Prostate gland (tissue), 2 donors: ENCODE measurements around the gene GSG1L.

Source experiments
- POLR2A ChIP-seq: fragments of 450-650 bp; IDR thresholded peaks from one replicate; pipeline ENCODE4 v1.6.1; 2016; ENCODE audit warnings: antibody characterized with exemption, mild to moderate bottlenecking
- POLR2AphosphoS5 ChIP-seq: sonication (generic); formaldehyde crosslinking; IDR thresholded peaks from one replicate; pipeline ENCODE4 v1.6.1; 2017; ENCODE audit warnings: antibody characterized with exemption
- TF ChIP-seq, protein P1 (sequence below), 4 experiments: fragments of 200-600 bp in 2 of 4; fragments of 450-650 bp in 2 of 4; sonication (generic) in 2 of 4; IDR thresholded peaks; 1 replicate in 3 of 4; 2 replicates in 1 of 4; pipeline ENCODE4 v1.5.1; 2016 to 2019; ENCODE audit warnings: antibody characterized with exemption in 4 of 4, mild to moderate bottlenecking in 2 of 4, moderate library complexity in 2 of 4

DNA sequence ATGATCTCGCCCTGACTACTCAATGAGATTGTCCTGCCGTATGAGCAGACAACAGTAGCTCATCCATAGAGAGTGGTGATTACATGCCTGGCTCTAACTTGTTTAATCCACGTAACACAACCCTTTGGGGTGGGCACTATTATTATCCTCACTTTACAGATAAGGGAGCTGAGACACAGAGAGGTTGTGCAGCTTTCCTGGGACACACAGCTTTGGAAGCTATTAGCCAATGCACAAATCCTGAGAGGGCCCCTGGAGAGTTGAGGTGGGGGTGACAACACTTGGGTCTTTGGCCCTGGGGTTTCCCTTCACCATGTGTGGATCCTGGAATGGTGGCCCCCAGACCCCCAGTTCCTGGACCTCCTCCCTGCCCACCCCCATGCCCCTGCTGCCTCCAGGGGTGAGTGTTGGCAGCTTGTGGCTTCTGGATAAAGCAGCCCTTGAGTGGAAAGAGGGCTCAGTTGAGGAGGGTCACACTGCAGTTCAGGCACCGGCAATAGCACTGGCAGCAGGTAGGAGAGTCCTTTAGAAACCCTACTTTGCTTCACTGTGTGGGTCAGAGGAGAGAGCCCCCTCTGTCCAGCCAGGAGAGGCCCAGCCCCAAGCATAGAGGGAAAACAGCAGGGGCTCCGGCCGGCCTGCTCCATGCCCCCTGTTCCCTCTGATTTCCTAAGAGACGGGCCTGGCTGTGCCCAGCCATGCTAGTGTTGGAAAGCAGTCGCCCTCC is 282.9 kb downstream of the GSG1L start:
- TF ChIP-seq, protein P1, sequence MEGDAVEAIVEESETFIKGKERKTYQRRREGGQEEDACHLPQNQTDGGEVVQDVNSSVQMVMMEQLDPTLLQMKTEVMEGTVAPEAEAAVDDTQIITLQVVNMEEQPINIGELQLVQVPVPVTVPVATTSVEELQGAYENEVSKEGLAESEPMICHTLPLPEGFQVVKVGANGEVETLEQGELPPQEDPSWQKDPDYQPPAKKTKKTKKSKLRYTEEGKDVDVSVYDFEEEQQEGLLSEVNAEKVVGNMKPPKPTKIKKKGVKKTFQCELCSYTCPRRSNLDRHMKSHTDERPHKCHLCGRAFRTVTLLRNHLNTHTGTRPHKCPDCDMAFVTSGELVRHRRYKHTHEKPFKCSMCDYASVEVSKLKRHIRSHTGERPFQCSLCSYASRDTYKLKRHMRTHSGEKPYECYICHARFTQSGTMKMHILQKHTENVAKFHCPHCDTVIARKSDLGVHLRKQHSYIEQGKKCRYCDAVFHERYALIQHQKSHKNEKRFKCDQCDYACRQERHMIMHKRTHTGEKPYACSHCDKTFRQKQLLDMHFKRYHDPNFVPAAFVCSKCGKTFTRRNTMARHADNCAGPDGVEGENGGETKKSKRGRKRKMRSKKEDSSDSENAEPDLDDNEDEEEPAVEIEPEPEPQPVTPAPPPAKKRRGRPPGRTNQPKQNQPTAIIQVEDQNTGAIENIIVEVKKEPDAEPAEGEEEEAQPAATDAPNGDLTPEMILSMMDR (IDR thresholded peaks at IDR 0.05): no peak
- no peak for TF ChIP-seq POLR2A
- TF ChIP-seq POLR2AphosphoS5: no peak
